ENCODE data around the gene RCOR2.

GRCh38 chr11:63911876-63912275, 5.1 kb downstream of the RCOR2 start:
- TF ChIP-seq CTCF (conservative IDR thresholded peaks at IDR 0.05; ENCODE audit: low read length): no peak
- no peak for TF ChIP-seq EZH2phosphoT487 (IDR thresholded peaks at IDR 0.05; ENCODE audit: borderline replicate concordance, low read depth, low read length)
